Panc1 (cell line): ENCODE data around the gene PARP12. TPM values are rescaled to one million over a fixed set of nuclear protein-coding genes. Genes with fewer than 3 reads are reported as not detected.

Source experiments
- ATAC-seq: fragments of 200-7000 bp; cut with Tn5 transposase; 2 replicates; pipeline ENCODE4 v1.9.1; 2020; ENCODE audit warnings: mild to moderate bottlenecking, moderate library complexity
- BruUV-seq: library from RNA; stranded (reverse); fragments of 400-500 nt; replicated peaks from 2 replicates; lab custom pipeline; 2021; lab: Mats Ljungman, UMichigan
- CTCF ChIA-PET: fragments of 300-600 bp; sonication (Branson Sonifier 250); formaldehyde crosslinking; loops from one replicate; lab custom pipeline; 2022; ENCODE audit warnings: antibody characterized with exemption; lab: Charles Lee
- POLR2A ChIA-PET: fragments of 300-600 bp; sonication (Branson Sonifier 250); formaldehyde crosslinking; loops from one replicate; lab custom pipeline; 2022; ENCODE audit warnings: antibody characterized with exemption; lab: Charles Lee
- DNase-seq: peaks from one replicate; pipeline ENCODE4 v3.0.0-alpha.2; 2010; ENCODE audit warnings: low read depth, low spot score
- H3K27ac ChIP-seq: 2 replicates; pipeline ENCODE4 v1.5.1; 2011; ENCODE audit warnings: mild to moderate bottlenecking, low read length, inconsistent platforms
- H3K27me3 ChIP-seq: fragments of 200-500 bp; sonication (Bioruptor generic); 2 replicates; pipeline ENCODE4 v1.6.0; 2014; ENCODE audit warnings: low read length, inconsistent platforms; ENCODE audit not compliant: control insufficient read depth, insufficient read depth
- H3K36me3 ChIP-seq: fragments of 200-500 bp; sonication (Bioruptor generic); 2 replicates; pipeline ENCODE4 v1.5.1; 2014; ENCODE audit warnings: inconsistent platforms, mild to moderate bottlenecking, low read length, moderate library complexity; ENCODE audit not compliant: control insufficient read depth, insufficient read depth
- H3K4me1 ChIP-seq: 2 replicates; pipeline ENCODE4 v1.5.1; 2011; ENCODE audit warnings: inconsistent platforms, mild to moderate bottlenecking, low read length, moderate library complexity; ENCODE audit not compliant: control insufficient read depth, insufficient read depth
- H3K4me3 ChIP-seq, 2 experiments: 2 replicates each; pipeline ENCODE4 v1.5.1; 2011 to 2012; ENCODE audit warnings: low read depth in 2 of 2, low read length in 2 of 2, mild to moderate bottlenecking in 2 of 2, inconsistent platforms in 1 of 2, moderate library complexity in 1 of 2
- H3K9me3 ChIP-seq: fragments of 200-500 bp; sonication (Bioruptor generic); 2 replicates; pipeline ENCODE4 v1.5.1; 2014; ENCODE audit warnings: low read depth, mild to moderate bottlenecking, inconsistent platforms, low read length, moderate library complexity; ENCODE audit not compliant: control insufficient read depth, insufficient read depth
- POLR2AphosphoS5 ChIP-seq: IDR thresholded peaks from 2 replicates; pipeline ENCODE4 v1.6.1; 2012; ENCODE audit warnings: mild to moderate bottlenecking, low read depth, low read length, moderate library complexity
- SIN3A ChIP-seq: IDR thresholded peaks from 2 replicates; pipeline ENCODE4 v1.6.1; 2012; ENCODE audit warnings: low read depth, mild to moderate bottlenecking, low read length, moderate library complexity, borderline replicate concordance; ENCODE audit not compliant: insufficient read depth
- TCF7L2 ChIP-seq: IDR thresholded peaks from 2 replicates; pipeline ENCODE4 v1.6.1; 2011; ENCODE audit warnings: mild to moderate bottlenecking, low read depth, low read length, inconsistent platforms
- in situ Hi-C: cut with HindIII; loops from 2 replicates; pipeline ENCODE4 v1.10.0; 2016; ENCODE audit warnings: low sequenced_read_pairs, low pct_unique_long_range_greater_than_20kb
- intact Hi-C: fragments of 100-400 bp; cut with micrococcal nuclease; formaldehyde crosslinking; loops from one replicate; pipeline ENCODE4 v1.10.0; 2022; ENCODE audit not compliant: unreplicated experiment
- total RNA-seq: library from RNA; stranded (reverse); gene quantifications from one replicate; pipeline ENCODE4 v1.2.1, GENCODE V29; 2021; ENCODE audit not compliant: unreplicated experiment
- TF ChIP-seq, protein P1 (sequence below): fragments of 450-650 bp; IDR thresholded peaks from 2 replicates; pipeline ENCODE4 v1.5.1; 2017; ENCODE audit warnings: mild to moderate bottlenecking
- TF ChIP-seq, protein P2 (sequence below), 2 experiments: IDR thresholded peaks; 2 replicates each; pipeline ENCODE4 v1.6.1; 2011 to 2012; ENCODE audit warnings: low read depth in 2 of 2, control low read depth in 1 of 2, low read length in 1 of 2, mild to moderate bottlenecking in 1 of 2, moderate library complexity in 1 of 2; ENCODE audit not compliant: insufficient read depth in 1 of 2

The PARP12 gene
- total RNA-seq, 1 experiment from 2014 or later: 31.7 TPM

- in situ Hi-C loops (no loop called here), intact Hi-C loops (no loop called here)
- no peaks in the 10 kb centered on the region for H3K36me3 ChIP-seq
- POLR2A ChIA-PET: no interaction called here
- CTCF ChIA-PET: no interaction called here
- DNase-seq (no peak), ATAC-seq (no peak)
- no peaks in the 10 kb centered on the region for H3K27me3 ChIP-seq
- no peaks in the 10 kb centered on the region for H3K4me1 ChIP-seq
- no peak overlapping the region for H3K4me3 ChIP-seq
- BruUV-seq: no TSS peak
- no peak overlapping the region for H3K27ac ChIP-seq
- TF ChIP-seq TCF7L2 (no peak), SIN3A (no peak), POLR2AphosphoS5 (no peak)
- TF ChIP-seq, protein P1, sequence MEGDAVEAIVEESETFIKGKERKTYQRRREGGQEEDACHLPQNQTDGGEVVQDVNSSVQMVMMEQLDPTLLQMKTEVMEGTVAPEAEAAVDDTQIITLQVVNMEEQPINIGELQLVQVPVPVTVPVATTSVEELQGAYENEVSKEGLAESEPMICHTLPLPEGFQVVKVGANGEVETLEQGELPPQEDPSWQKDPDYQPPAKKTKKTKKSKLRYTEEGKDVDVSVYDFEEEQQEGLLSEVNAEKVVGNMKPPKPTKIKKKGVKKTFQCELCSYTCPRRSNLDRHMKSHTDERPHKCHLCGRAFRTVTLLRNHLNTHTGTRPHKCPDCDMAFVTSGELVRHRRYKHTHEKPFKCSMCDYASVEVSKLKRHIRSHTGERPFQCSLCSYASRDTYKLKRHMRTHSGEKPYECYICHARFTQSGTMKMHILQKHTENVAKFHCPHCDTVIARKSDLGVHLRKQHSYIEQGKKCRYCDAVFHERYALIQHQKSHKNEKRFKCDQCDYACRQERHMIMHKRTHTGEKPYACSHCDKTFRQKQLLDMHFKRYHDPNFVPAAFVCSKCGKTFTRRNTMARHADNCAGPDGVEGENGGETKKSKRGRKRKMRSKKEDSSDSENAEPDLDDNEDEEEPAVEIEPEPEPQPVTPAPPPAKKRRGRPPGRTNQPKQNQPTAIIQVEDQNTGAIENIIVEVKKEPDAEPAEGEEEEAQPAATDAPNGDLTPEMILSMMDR: no peak
- TF ChIP-seq, protein P2, sequence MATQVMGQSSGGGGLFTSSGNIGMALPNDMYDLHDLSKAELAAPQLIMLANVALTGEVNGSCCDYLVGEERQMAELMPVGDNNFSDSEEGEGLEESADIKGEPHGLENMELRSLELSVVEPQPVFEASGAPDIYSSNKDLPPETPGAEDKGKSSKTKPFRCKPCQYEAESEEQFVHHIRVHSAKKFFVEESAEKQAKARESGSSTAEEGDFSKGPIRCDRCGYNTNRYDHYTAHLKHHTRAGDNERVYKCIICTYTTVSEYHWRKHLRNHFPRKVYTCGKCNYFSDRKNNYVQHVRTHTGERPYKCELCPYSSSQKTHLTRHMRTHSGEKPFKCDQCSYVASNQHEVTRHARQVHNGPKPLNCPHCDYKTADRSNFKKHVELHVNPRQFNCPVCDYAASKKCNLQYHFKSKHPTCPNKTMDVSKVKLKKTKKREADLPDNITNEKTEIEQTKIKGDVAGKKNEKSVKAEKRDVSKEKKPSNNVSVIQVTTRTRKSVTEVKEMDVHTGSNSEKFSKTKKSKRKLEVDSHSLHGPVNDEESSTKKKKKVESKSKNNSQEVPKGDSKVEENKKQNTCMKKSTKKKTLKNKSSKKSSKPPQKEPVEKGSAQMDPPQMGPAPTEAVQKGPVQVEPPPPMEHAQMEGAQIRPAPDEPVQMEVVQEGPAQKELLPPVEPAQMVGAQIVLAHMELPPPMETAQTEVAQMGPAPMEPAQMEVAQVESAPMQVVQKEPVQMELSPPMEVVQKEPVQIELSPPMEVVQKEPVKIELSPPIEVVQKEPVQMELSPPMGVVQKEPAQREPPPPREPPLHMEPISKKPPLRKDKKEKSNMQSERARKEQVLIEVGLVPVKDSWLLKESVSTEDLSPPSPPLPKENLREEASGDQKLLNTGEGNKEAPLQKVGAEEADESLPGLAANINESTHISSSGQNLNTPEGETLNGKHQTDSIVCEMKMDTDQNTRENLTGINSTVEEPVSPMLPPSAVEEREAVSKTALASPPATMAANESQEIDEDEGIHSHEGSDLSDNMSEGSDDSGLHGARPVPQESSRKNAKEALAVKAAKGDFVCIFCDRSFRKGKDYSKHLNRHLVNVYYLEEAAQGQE (IDR thresholded peaks at IDR 0.05; ENCODE audit: insufficient read depth in 1 of 2, low read depth in 2 of 2, low read length in 1 of 2): no peak
- no peaks in the 10 kb centered on the region for H3K9me3 ChIP-seq
Observed at GRCh38 chr7:140047197-140047596, 15.6 kb downstream of the PARP12 start.

DNA sequence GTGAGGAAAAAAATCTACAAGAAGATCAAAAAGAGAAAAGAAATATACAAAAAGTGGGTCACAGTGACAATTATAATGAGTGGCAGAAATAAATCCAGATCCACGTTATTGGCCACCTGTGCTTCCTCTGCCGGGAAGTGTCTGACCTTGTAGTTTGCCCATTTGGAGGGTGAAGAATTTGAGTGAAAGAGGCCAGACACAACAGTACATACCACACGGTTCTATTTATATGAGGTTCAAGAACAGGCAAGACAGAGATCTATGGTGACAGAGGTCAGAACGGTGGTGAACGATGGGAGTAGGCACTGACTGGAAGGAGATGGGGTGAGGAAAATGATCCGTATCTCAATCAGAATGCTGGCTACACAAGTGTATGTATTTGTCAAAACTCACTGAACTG is 17.1 kb downstream of the PARP12 start:
- no peak for ATAC-seq
- H3K36me3 ChIP-seq: 0 out of 2 replicates have a peak, but pooled peaks cover 2% of the 10 kb centered on the region
- POLR2A ChIA-PET: no interaction called here
- no peak overlapping the region for H3K4me3 ChIP-seq
- no peaks in the 10 kb centered on the region for H3K9me3 ChIP-seq
- no TSS peak for BruUV-seq
- intact Hi-C loops (no loop called here), in situ Hi-C loops (no loop called here)
- DNase-seq: no peak
- no peak for TF ChIP-seq POLR2AphosphoS5
- TF ChIP-seq SIN3A: no peak
- no peak for TF ChIP-seq TCF7L2
- CTCF ChIA-PET: interaction anchor here (0.6 kb wide), 1 partner anchor 201 kb away, joined by 12 read pairs; no protein-coding TSS in a partner anchor
- no peaks in the 10 kb centered on the region for H3K4me1 ChIP-seq
- H3K27me3 ChIP-seq: no peaks in the 10 kb centered on the region
- H3K27ac ChIP-seq: no peak overlapping the region

DNA sequence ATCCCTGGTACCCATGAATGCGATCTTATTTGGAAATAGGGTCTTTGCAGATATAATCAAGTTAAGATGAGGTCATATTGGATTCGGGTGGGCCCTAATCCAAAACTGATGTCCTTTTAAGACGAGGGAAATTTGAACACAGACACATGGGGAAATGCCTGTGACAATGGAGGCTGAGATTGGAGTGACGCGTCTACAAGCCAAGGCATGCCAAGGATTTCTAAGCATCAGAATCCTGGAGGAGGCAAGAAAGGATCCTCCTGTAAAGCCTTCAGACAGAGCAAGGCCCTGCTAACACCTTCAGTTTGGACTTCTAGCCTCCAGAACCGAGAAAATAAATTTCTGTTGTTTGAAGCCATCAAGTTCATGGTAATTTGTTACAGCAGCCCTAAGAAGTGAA is 18.5 kb downstream of the PARP12 start:
- Histone ChIP-seq H3K4me3 (no peak overlapping the region), H3K27ac (no peak overlapping the region), H3K4me1 (no peaks in the 10 kb centered on the region), H3K27me3 (no peaks in the 10 kb centered on the region), H3K9me3 (no peaks in the 10 kb centered on the region), H3K36me3 (0 out of 2 replicates have a peak, but pooled peaks cover 2% of the 10 kb centered on the region)
- CTCF ChIA-PET: no interaction called here
- DNase-seq (no peak), ATAC-seq (no peak)
- in situ Hi-C loops (no loop called here), intact Hi-C loops (no loop called here)
- POLR2A ChIA-PET: no interaction called here
- BruUV-seq: no TSS peak
- TF ChIP-seq, protein P2 (IDR thresholded peaks at IDR 0.05; ENCODE audit: insufficient read depth in 1 of 2, low read depth in 2 of 2, low read length in 1 of 2): no peak
- no peak for TF ChIP-seq SIN3A
- TF ChIP-seq, protein P1: no peak
- no peak for TF ChIP-seq TCF7L2
